Stimulated activated CD4-positive, alpha-beta T cell treated with anti-CD3 and anti-CD28 coated beads, Interleukin-12 subunit alpha, Interleukin-12 subunit beta, amount 100 ng/mL, for 24 hours (primary cell): ENCODE measurements around the gene SLC39A13.

Experiments used
- DNase-seq, 2 experiments: peaks; one replicate each; pipeline ENCODE4 v3.0.0-alpha.2; 2020; ENCODE audit warnings: low read depth in 2 of 2

SLC39A13 gene

DNA sequence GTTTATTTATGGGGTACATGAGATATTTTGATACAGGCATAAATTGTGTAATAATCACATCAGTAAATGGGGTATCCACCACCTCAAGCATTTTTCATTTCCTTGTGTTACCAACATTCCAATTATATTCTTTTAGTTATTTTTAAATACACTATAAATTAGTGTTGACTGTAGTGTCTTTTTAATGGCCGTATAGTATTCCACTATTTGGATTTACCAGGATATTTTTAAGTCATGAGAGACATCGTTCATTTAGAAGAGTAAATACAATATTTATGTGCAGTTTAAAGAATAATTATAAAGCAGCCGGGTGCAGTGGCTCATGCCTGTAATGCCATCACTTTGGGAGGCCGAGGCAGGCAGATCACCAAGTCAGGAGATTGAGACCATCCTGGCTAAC, 23.9 kb upstream of the SLC39A13 start:
- DNase-seq = no peak

DNA sequence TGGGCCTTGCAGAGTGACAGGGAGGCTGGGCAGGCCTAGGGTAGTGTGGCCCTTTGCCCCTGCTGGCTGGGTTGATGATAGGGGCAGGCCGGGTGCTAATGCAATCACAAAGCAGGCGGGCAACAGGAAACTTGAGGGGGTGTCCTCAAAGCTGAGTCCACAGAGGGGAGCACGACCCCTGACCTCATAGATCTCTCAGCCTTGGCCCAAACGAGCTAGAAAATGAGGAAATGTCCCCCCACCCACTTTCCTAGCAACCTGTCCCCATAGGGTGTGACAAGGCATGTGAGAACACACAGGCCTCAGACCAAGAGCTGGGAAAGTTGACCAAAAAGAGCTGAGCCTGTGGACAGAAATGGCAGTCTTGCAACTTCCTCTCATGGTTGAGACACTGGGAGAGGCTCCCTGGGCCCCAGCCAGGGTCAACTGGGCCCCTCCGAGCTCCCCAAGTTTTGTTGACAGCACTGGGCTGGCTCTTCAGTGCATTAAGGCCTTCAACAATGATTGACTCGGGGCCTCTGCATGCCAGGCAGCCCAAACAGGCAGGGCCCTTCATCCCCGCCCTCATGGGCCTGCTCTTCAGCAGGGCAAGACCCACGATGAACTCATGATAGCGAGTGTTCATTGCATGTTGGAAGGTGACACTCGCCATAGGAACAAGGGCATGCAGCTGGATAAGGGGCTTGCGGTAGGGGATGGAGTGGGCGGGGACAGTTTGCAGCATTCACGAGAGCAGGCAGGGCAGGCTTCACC, 20.3 kb upstream of the SLC39A13 start:
- DNase-seq = no peak

DNA sequence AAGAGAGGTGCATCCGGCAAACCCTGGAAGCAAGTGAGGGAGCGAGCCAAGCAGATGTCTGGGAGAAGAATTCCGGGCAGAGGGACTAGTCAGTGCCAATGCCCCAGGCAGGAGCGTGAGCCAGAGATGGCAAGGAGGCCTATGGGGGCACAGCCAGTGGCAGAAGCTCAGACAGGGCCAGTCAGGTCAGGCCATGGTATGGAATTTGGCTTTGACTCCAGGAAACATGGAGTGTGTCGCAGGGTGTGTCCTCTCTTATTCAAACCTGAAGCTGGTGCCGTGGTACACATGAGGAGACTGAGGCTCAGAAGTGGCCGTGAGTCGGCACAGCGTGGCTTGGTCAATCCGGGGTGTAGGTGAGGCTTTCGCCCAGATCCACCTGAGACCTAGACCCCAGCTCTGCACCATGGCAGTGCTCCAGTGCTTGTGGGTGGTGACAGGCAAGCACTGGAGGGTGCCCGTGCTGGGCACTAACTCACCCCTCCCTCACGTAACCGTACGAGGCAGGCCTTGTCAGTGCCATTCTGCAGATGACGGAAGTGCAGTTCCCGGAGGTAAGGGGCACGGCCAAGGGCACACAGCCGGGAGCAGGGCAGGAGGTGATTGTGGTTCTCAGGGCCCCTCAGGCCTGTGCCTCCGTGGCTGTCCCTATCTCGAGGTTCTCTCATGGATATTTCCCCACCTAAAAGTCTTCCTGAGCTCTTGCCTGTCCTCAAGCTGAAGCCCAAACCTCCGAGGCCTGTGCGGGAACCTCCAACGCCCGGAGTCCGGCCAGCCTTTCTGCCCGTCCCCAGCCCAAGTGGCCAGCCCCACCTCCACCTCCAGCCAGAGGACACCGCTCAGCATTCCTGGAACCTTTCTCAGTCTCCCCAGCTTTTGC, 19.5 kb upstream of the SLC39A13 start:
- no peak for DNase-seq

DNA sequence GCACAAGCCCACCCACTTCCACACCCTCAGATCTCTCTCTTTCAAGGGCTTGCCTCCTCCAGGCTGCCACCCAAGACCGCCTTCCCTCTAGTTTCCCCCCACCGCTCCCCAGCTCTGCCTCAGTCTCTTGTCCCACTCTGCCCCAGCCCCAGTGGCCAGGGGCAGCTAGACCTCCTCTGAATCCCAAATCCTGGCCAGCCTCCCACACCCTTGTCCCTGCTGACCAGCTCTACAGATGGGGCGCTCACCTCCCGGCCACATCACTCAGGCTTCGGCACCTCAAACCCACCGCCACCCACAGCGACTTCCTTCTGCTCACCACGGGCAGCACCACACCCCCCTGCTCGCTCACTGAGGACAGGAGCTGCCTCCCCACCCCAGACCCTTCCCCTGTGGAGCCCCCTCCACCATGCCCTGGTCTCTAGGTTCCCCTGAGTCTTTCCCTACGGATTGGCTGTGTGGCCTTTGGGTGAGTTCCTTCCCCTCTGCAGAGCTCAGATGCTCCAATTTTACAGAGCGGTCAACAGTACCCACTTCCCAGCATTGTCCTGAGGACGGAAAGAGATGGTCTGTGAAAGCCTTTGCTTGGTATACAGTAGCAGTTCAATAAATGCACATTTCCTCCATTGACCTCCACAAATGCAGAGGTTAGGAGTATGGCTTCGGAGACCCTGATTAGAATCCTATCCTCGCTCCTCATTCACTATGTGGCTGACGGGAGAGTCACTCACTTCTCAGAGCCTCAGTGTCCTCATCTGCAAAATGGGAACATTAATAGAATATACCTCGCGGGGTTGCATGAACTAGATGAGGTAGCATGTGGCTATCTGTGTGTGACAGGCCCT, 18.6 kb upstream of the SLC39A13 start:
- no peak for DNase-seq

DNA sequence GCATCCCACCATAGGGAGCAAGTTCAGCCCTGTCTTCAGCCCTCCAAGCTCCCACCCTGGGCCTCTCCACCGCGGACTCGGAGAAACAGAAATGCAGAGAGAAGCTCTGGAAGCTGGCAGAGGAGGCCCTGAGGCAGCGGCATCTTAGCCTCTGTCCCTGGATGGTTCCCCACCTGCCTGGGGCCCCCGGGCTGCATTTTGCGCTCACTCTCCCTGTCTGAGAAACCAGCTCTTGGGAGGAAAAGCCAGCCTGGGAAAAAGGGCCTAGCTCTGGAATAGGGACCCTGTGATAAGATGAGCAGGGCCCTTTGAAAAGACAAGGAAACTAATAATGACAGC, 18.0 kb upstream of the SLC39A13 start:
- no peak for DNase-seq

DNA sequence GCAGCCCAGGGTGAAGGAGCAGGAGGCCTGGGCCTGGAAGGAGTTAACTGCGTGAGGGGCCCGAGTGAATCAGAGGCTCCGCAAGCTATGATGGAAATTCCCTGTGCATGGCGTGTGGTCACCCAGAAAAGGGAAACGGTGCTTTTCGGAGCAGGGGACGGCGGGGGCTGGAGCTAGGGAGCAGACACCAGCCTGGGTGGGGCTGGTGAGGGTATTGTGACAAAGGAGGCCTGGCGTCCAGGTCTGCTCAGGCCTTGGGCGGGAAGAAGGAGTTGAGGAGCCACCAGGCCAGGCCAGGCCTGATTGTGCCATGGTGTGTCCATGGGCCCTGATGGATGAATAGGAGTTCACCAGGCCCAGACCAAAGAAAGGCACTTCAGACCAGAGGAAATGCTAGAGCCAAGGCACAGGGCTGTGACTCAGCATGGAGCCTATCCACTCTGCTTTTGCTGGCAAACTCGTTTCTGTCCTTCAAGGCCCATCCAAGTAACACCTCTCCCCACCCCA, 17.3 kb upstream of the SLC39A13 start:
- no peak for DNase-seq

DNA sequence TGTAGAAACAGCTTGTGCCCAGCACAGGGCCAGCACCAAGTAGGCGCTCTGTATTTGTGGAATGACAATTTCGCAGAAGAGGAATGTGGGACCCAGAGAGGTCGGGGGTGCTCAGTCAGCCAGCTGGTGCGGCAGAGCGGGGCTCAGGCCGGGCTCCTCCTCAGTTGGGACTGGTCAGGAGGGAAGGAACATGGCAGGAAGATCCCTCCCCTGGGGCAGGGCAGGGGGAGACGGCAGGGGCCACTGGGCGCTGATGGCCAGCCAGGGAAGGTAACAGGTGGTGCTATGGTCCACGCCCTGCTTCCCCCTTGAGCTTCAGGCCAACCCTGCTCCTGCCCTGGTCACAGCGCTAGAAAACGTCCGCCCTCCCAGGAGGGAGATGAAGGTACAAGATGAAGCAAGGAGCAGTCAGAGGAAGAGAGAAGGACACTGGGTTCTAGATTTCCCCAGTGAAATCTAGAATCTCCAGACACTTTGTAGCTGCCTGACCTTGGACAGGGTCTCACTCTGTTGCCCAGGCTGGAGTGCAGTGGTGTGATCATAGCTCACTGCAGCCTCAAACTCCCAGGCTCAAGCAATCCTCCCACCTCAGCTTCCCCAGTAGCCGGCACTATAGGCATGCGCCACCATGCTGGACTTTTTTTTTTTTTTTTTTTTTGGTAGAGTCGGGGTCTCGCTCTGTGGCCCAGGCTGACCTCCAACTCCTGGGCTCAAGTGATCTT, 16.5 kb upstream of the SLC39A13 start:
- no peak for DNase-seq

DNA sequence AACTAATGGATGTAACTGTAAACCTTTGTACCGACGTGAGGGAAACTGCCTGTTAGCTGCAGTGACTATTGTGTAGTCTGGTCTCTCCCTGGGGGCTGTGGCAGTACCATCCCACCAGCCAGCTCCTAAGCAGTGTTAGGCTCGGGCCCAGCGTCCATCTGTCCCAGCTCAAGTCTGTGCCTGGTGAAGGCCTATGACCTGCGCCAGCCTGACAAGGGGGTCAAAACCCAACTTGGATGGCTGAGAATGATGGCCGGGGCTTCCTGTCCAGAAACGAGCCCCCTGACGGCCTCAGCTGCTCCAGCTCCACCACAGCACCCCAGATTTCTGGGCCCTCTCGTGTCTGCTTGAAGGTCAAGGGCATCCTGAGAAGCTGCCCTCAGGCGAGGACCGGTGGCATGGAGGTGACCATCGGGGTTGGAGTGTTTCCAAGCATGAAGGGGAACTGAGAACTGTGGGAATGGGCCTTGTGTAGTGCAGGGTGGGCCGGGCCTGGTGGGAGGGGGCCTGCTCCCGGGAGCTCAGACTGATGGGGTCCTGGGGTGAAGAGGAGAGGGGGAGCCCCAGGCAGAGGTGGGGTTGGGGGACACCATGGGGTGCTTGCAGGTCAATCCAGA, 15.7 kb upstream of the SLC39A13 start:
- no peak for DNase-seq

DNA sequence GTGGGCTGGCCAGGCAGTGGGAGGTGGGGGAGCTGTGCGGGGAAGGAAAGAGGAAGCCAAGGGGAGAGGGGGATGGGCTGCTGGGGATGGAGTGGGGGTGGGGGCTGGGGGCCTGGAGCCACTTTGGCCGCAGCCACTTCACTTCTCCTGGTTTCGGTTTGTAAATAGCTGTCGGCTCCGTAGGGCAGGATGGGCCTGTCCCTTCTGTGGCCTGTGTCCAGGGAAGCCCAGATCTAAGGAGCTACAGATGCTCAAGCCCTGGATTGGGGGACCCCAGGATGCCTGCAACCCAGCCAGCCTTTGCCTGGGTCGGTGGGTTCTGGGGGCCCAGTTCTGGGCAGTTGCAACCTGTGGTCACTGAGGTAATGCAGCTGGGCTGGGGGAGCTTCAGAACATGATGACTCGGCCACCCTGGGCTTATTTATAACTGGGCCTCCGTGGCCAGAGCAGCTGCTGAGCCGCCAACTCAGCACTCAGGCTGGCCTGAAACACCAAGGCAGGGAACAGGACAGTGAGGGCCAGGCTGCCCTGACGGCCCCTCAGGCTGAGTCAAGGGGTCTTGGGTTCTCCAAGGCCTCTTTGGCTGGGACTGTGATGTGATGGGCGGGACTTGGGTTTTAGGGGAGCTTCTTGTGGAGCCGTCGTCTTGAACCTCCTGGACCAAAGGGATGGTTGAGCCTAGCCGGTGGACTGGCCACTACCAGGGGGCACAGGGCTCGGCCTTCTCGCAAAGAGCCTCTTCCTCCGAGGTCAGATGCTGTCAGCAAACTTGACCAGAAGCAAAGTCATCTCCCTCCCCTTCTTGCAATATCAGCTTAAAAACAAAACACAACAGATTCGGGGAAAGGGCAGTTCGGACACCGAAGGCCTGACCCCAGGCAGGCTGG, 15.0 kb upstream of the SLC39A13 start:
- DNase-seq = no peak

DNA sequence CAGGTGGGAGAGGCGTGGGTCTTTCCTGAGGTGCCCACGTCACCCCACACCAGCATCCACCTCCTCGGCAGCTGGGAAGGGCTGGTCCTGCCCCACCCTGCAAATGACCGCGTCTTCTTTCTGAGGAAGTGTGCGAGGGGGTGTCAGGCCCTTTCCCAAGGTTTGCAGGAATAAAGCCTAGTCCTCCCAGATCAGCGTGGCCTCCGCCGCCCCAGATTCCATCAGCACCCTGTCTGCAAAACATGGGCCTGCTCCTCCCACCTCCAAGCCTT, 14.4 kb upstream of the SLC39A13 start:
- no peak for DNase-seq

DNA sequence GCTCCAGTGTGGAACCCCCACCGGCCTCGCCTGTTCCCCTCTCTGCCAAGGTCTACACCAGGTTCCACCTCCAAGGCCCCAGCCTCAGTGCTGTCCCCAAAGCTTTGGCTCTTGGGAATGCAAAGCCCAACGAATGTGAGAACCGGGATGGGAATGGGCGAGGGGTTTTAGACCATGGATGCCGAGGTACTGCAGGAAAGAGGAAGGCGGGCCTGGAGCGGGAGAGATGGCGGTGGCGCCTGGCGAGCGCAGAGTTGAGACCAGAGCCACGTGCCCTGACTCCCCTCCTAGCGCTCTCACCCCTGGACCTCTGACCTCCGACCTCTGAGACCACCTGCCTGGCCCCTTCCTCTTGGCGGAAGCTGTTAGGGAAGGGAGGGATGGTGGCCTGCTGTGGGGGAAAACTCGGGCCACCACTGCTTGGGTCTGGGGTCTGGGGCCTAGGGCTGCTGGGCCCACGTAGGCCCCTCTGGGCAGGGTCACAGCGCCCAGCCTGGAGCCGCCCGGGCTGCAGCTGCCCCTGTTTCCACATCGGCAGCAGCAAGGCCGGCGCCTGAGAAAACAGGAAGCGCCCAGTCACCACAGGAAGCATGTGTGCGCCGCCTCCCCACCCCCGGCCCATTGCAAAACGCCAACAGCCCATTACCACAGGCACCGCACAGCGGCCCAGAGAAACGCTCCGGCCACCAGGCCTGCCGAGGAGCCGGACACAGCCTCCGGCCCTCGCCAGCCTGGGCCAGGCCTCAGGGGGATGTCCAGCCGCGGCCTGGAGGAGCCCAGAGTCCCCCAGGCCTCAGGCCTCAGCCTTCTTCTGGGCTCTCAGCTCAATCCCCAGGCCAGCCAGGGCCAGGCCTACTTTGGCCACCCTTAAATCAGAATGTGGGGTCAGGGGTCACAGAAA, 13.8 kb upstream of the SLC39A13 start:
- DNase-seq = peak; percentile 41 to 42

DNA sequence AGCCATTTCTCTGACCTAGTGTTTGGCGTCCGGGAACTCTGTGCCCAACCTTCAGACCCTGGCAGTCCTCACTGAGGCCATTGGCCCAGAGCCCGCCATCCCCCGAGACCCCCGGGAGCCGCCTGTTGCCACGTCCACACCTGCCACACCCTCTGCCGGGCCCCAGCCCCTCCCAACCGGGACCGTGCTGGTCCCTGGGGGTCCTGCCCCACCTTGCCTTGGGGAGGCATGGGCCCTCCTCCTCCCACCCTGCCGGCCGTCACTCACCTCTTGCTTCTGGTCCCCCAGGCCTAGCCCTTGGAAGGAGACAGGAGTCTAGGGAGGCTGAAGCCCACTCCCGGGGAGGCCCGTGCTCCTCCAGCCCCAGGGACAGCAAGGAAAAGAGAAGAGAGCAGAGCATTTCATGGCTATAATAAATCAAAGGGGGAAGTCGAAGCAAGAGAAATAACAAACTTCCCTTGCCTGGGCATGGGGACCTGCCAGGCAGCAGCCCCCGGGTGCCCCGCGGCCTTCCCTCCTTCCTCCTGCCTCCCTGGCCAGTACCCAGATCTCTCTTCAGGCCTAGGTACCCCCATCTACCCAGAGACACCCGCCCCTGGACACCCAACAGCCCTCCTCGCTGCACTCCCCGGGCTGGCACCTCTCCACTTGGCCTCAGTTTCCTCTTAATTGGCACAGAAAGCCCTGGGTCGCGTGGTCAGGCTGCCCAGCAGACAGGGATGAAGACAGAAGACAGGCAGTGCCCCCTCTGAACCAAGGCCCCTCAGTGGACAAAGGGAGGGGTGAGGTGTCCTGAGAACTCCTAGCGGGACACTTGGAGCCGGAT, 13.0 kb upstream of the SLC39A13 start:
- no peak for DNase-seq

DNA sequence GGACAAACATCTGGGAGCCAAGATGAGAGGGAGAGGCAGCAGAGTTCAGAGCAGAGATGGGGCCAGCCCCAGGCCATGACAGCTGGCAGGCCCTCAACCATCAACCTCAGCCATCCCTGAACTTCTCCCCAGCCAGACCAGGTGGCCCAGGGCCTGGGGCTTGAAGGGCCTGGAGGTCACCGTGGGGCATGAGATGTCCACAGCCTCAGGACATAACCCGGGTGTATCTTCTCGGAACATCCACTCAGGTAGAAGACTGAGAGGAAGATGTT, 12.4 kb upstream of the SLC39A13 start:
- no peak for DNase-seq

DNA sequence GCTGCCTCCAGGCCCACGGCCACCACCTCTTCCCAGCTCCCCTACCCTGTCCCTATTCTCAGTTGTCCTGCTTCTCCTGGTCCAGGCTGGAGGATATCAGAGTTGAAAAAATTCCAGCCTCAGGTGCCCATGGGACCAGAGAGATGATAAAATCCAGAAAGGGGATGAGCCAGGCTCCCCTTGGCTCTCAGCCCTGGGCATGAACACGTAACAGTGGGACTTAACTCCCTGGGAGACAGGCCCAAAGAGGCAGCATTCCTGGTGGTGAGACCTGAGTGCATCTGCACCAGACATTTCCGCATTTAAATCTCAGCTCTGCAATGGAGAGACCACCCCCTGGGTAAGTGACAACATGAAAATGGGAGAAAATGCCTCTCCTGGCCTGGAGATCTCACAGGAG, 10.4 kb upstream of the SLC39A13 start:
- DNase-seq = no peak

DNA sequence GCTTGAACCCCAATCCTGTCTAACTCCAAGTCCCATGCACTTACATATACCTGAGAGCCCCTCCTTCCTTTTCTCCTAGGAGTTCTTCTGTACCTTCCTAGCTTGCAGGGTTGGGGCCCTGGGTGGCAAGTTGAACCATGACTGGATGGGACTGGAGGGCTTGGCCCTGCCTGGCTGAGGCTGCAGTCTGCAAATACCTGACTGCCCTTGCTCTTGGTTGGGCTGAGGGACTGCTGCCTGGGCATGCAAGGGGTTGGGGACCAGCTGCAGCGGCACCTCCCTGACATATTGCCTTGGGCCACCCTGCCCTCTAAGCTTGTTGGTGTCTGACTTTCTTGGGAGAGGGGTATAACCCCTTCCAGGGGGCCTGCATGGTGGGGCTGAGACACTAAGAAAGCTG, 9.8 kb upstream of the SLC39A13 start:
- DNase-seq = no peak

DNA sequence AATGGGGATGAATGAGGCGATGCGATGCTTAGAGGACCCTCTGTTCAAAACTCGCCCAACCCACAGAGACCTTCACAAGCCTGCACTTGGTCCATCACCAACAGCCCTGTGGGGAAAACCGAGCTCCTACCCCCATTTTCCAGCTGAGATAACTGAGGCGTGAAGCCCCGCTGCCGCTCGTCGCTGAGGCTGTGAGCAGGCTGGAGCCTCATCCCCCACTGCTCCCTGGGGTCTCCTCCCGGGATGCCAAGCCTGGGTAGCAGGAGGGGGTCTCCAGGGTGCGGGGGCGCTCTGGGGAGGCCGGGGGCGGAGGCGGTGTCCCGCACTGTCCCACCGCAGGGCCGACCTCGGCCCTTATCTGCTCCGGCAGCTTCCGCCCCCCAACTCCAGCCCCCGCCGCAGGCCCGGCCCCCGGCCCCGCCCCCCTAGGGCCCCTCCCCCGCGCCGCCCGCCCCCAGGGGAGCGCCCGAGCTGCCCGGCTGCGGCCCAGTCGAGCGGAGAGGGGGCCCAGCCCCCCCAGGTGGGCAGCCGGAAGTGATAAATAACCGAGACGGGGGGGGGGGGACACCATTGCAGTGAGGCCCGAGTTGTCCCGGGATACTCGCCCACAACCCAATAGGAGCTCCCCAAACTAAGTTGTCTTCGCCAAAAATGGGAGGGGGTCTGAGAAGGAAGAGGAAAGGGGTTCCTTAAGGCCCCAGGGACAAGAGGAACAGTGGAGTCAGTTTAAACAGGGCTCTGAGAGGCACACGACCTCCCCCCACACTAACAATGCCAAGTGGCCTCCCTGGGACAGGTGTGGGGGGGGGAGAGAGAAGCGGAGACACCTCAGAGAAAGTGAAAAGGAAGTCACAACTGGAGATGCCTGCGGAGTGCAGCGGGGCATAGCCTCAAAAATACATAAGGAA, 8.3 kb upstream of the SLC39A13 start:
- no peak for DNase-seq

DNA sequence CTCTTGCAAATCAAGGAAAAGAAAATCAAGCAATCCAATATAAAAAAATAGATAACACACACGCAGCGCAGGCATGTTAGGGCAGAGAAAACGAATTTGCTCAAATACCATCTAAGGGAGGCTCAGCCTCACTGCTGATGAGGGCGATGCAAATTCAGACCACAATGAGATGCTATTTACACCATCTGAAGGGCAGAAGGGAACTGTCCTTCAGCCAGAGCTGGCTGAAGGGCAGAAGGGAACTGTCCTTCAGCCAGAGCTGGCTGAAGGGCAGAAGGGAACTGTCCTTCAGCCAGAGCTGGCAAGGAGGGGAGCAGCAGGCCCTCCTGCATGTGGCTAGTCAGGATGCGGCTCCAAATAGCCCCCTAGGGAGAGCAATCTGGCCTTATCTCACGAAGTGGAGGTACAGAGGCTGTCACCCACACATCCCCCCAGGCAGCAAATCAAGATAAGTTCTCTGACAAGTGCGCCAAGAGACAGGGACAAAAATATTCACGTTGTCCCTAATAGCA, 7.6 kb upstream of the SLC39A13 start:
- no peak for DNase-seq
